Stimulated activated memory B cell treated with anti-CD40 and anti-IgM and Interleukin-4, amounts not matched to agents 10 μg/mL and 1 μg/mL and 100 μg/mL, for 72 hours (primary cell): ENCODE data around the gene SLC38A10.
"Not testable (repeated sequence)": the region's sequence is repeated elsewhere in the genome, so short reads cannot be mapped to it uniquely, and the experiment has no call there.

Experiments
- ATAC-seq: fragments of 150-1000 bp; cut with Tn5 transposase; 2 replicates; pipeline ENCODE4 v1.10.0; 2021
- H3K27ac Mint-ChIP-seq: one replicate; pipeline ENCODE4 v1.8.0; 2022; ENCODE audit warnings: mild to moderate bottlenecking, mixed read lengths
- H3K27me3 Mint-ChIP-seq: one replicate; pipeline ENCODE4 v1.8.0; 2022; ENCODE audit warnings: mixed read lengths
- H3K36me3 Mint-ChIP-seq: one replicate; pipeline ENCODE4 v1.8.0; 2022; ENCODE audit warnings: mixed read lengths
- H3K4me1 Mint-ChIP-seq: one replicate; pipeline ENCODE4 v1.8.0; 2022; ENCODE audit warnings: mixed read lengths
- H3K4me3 Mint-ChIP-seq: one replicate; pipeline ENCODE4 v1.8.0; 2022; ENCODE audit warnings: mild to moderate bottlenecking, moderate library complexity, mixed read lengths
- H3K9me3 Mint-ChIP-seq: one replicate; pipeline ENCODE4 v1.8.0; 2022; ENCODE audit warnings: mixed read lengths

The SLC38A10 gene

DNA sequence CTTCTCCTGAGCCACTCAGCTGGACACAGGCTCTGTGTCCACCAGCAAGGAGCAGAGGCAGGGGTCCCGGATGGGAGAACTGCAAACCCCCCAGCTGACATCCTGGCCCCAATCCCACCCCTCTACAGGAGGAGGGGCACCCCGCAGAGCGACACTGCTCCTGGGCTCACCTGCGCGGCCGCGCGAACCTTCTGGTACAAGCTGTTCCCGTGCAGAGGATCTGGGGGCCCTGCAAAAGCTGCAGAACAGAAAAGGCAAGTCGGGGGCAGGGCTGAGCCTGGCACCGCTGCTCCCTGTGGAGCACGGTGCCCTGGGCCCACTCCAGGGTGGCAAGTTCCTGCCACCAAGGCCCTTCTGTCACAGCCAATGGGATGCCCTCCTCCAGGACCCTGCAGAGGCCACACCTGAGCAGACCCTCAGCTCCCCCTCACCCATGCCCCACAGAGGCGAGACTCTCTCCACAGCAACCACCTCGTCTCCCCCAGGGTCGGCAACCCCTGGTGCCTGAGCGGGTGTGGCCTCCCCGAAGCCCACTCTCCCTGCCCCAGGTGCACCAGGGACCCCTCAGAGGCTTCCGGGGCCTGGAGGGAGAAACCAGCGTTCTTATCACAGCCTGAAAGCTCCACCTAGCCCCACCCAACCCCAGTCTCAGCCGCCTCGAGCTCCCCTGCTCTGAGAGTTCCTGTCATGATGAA lies 61.1 kb downstream of the SLC38A10 start:
- no peaks in the 10 kb centered on the region for H3K27me3 Mint-ChIP-seq
- no peak overlapping the region for H3K4me3 Mint-ChIP-seq
- peaks cover 60% of the 10 kb centered on the region for H3K4me1 Mint-ChIP-seq
- no peaks in the 10 kb centered on the region for H3K9me3 Mint-ChIP-seq
- H3K27ac Mint-ChIP-seq: no peak overlapping the region
- H3K36me3 Mint-ChIP-seq: peaks cover 41% of the 10 kb centered on the region
- ATAC-seq: no peak

- Mint-ChIP-seq H3K36me3 (peaks cover 41% of the 10 kb centered on the region), H3K9me3 (no peaks in the 10 kb centered on the region), H3K4me1 (peaks cover 66% of the 10 kb centered on the region), H3K4me3 (no peak overlapping the region), H3K27ac (no peak overlapping the region), H3K27me3 (no peaks in the 10 kb centered on the region)
- ATAC-seq: no peak
These were observed 61.8 kb downstream of the SLC38A10 start for GRCh38 chr17:81233316-81233715.

DNA sequence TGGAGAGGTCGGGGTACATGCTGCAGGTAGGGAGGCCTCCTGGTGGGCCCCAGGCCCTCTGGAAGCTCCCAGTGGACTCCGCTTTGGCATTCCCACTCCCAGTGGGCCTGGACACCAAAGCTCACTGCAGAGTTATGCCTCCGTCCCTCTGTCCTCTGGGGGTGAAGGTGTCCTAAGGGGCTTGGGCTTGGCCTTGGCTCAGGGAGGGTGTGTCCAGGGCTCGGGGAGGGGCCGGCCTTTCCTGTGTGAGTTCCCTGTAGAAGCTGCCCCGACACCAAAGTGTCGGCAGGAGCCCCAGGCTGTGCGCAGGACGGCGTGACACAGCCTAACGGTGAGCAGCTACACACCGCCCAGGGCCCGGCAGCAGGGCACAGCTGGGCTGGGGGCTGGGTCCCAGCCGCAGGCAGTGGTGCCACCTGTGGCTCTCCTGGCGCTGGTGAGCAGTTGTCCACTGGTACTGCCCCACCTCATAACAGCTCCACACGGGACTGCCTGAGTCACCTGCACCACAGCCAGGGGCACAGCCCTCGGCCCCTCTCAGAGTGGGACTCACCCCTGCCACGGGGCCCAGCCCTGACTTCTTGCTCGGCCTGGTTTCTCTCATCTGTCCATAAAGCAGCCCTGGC lies 62.4 kb downstream of the SLC38A10 start:
- Mint-ChIP-seq H3K27ac (no peak overlapping the region), H3K27me3 (no peaks in the 10 kb centered on the region), H3K4me1 (peaks cover 67% of the 10 kb centered on the region), H3K9me3 (peaks cover under 1% of the 10 kb centered on the region), H3K36me3 (peaks cover 42% of the 10 kb centered on the region), H3K4me3 (no peak overlapping the region)
- no peak for ATAC-seq

- peaks cover 2% of the 10 kb centered on the region for H3K9me3 Mint-ChIP-seq
- H3K4me3 Mint-ChIP-seq: no peak overlapping the region
- peaks cover 65% of the 10 kb centered on the region for H3K4me1 Mint-ChIP-seq
- H3K36me3 Mint-ChIP-seq: peaks cover 46% of the 10 kb centered on the region
- no peaks in the 10 kb centered on the region for H3K27me3 Mint-ChIP-seq
- ATAC-seq: no peak
- H3K27ac Mint-ChIP-seq: no peak overlapping the region
These were observed 63.1 kb downstream of the SLC38A10 start for GRCh38 chr17:81231766-81232581.

GRCh38 chr17:81231121-81231645 lies 63.9 kb downstream of the SLC38A10 start:
- H3K27ac Mint-ChIP-seq: no peak overlapping the region
- no peak for ATAC-seq
- peaks cover 2% of the 10 kb centered on the region for H3K9me3 Mint-ChIP-seq
- peaks cover 44% of the 10 kb centered on the region for H3K36me3 Mint-ChIP-seq
- peaks cover 57% of the 10 kb centered on the region for H3K4me1 Mint-ChIP-seq
- H3K27me3 Mint-ChIP-seq: no peaks in the 10 kb centered on the region
- no peak overlapping the region for H3K4me3 Mint-ChIP-seq

GRCh38 chr17:81230043-81230820 lies 64.9 kb downstream of the SLC38A10 start:
- Mint-ChIP-seq H3K4me1 (peaks cover 48% of the 10 kb centered on the region), H3K36me3 (peaks cover 38% of the 10 kb centered on the region), H3K27me3 (no peaks in the 10 kb centered on the region), H3K9me3 (peaks cover 2% of the 10 kb centered on the region), H3K4me3 (no peak overlapping the region), H3K27ac (peak overlapping the region; percentile 80)
- ATAC-seq: no peak

DNA sequence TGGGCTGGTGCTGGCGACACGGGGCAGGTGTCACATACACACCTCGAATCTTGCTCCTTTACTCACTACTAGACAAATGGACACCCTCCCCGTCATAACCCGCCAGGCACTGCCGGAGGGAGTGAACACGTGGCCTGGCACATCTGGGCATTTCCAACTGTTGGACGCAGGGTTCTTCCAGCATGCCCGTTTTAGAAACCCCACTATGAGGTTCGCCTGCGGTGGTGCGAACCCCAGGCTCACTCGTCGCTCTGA lies 65.5 kb downstream of the SLC38A10 start:
- peaks cover 41% of the 10 kb centered on the region for H3K4me1 Mint-ChIP-seq
- no peak for ATAC-seq
- peak overlapping the region; percentile 17 for H3K4me3 Mint-ChIP-seq
- H3K36me3 Mint-ChIP-seq: peaks cover 31% of the 10 kb centered on the region
- peaks cover 2% of the 10 kb centered on the region for H3K9me3 Mint-ChIP-seq
- H3K27ac Mint-ChIP-seq: peak overlapping the region; percentile 80
- H3K27me3 Mint-ChIP-seq: no peaks in the 10 kb centered on the region

GRCh38 chr17:81228834-81229665 lies 66.1 kb downstream of the SLC38A10 start:
- Mint-ChIP-seq H3K36me3 (peaks cover 30% of the 10 kb centered on the region), H3K4me3 (peak overlapping the region; percentile 48), H3K4me1 (peaks cover 38% of the 10 kb centered on the region), H3K27me3 (no peaks in the 10 kb centered on the region), H3K27ac (peak overlapping the region; percentile 80), H3K9me3 (peaks cover 2% of the 10 kb centered on the region)
- ATAC-seq: peak; percentile 47

DNA sequence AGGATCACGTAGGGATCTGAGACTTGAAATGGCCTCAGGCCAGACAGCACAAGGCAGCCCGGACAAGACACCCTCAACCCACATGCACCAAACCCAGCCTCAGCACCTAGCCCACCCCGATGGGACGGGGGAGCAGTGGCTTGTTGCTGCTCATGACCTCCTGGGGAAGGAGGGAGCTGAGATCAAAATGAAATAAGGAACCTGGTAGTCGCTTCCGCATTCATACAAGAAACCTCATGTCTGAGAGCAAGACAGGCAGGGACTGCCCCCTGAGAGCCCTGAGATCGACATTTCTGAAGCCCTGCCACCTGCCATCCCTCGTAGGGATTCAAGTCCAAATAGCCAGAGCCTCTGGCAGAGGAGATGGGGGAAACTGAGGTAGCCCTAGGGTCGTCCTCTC lies 66.7 kb downstream of the SLC38A10 start:
- H3K9me3 Mint-ChIP-seq: peaks cover 2% of the 10 kb centered on the region
- H3K27me3 Mint-ChIP-seq: no peaks in the 10 kb centered on the region
- peak overlapping the region; percentile 80 for H3K27ac Mint-ChIP-seq
- peak; percentile 90 for ATAC-seq
- peak overlapping the region; percentile 48 for H3K4me3 Mint-ChIP-seq
- H3K36me3 Mint-ChIP-seq: peaks cover 30% of the 10 kb centered on the region
- peaks cover 45% of the 10 kb centered on the region for H3K4me1 Mint-ChIP-seq

DNA sequence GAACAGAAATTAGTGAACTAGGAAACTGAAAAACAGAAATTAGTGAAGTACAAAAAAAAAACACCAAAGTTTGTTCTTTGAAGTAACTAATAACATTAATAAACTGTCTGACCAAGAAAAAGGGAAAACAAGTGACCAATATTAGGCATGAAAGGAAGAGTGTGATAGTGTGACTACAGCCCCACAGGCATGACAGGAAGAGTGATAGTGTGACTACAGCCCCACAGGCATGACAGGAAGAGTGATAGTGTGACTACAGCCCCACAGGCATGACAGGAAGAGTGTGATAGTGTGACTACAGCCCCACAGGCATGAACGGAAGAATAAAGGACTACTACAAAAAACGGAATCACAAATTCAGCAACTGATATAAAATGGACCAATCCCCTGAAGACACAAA lies 67.5 kb downstream of the SLC38A10 start:
- peak overlapping the region; percentile 80 for H3K27ac Mint-ChIP-seq
- ATAC-seq, H3K9me3 Mint-ChIP-seq, H3K27me3 Mint-ChIP-seq: not testable (repeated sequence)
- peak overlapping the region; percentile 2 for H3K4me3 Mint-ChIP-seq
- peaks cover 47% of the 10 kb centered on the region for H3K4me1 Mint-ChIP-seq
- peaks cover 25% of the 10 kb centered on the region for H3K36me3 Mint-ChIP-seq

DNA sequence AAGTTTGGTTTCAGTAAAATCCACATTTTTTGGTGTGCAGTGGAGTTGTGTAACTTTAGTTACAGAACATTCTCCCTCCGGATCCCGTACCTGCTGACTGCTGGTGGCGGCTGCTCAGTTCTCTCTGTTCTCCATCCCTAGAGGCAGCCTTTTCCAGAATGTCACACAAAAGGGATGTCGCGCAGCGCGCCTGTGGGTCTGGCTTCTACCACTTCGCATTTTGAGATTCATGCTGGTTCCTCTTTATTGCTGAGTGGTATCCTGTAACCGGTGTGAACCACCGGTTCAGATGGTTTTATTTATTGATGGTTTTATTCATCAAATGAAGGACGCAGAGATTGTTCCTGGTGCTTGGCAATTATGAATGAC lies 71.4 kb downstream of the SLC38A10 start:
- Mint-ChIP-seq H3K4me1 (peaks cover 36% of the 10 kb centered on the region), H3K27me3 (no peaks in the 10 kb centered on the region), H3K27ac (peak overlapping the region; percentile 94), H3K9me3 (peaks cover 2% of the 10 kb centered on the region), H3K4me3 (peak overlapping the region; percentile 89), H3K36me3 (peaks cover 19% of the 10 kb centered on the region)
- no peak for ATAC-seq

- H3K36me3 Mint-ChIP-seq: peaks cover 19% of the 10 kb centered on the region
- peaks cover 29% of the 10 kb centered on the region for H3K4me1 Mint-ChIP-seq
These were observed 72.0 kb downstream of the SLC38A10 start, which contains the start of gene CEP131 for GRCh38 chr17:81222906-81223761. Gene CEP131 (minus strand): TSS chr17:81222965. CDS start chr17:81220056, 2,909 bp downstream.

DNA sequence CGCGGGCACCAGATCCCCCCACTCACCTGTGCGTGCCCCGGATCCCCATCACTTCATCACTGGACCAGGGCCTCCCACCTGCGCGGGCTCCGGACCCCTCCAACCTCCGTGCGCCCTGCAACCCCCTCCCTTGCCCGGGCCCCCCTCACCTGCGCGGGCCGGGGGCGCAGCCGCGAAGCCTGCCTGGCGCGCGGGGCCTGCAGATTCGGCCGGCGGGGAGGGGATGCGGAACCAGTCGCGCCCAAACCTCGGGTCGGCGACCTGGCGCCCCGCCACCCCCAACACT lies 72.5 kb downstream of the SLC38A10 start:
- H3K4me1 Mint-ChIP-seq: peaks cover 24% of the 10 kb centered on the region
- H3K27ac Mint-ChIP-seq: peak overlapping the region; percentile 94
- H3K27me3 Mint-ChIP-seq: no peaks in the 10 kb centered on the region
- H3K4me3 Mint-ChIP-seq: peak overlapping the region; percentile 89
- ATAC-seq: peak; percentile 0
- peaks cover under 1% of the 10 kb centered on the region for H3K9me3 Mint-ChIP-seq
- peaks cover 17% of the 10 kb centered on the region for H3K36me3 Mint-ChIP-seq

More at GRCh38 chr17:81222906-81223761, 72.0 kb downstream of the SLC38A10 start, which contains the start of gene CEP131:
- Mint-ChIP-seq H3K27me3 (no peaks in the 10 kb centered on the region), H3K9me3 (peaks cover 2% of the 10 kb centered on the region), H3K27ac (peak within 1 kb of the TSS; percentile 94), H3K4me3 (peak within 1 kb of the TSS; percentile 89)
- peak; percentile 97 for ATAC-seq
